HG02678 (cell line): ENCODE data around the gene LUZP2.

Experiments
- ATAC-seq: cut with Tn5 transposase; IDR thresholded peaks from one replicate; pipeline ENCODE4 v1.9.1; 2021; ENCODE audit warnings: mild to moderate bottlenecking, moderate library complexity; ENCODE audit not compliant: unreplicated experiment

Gene LUZP2

GRCh38 chr11:25065746-25066145 lies 568.9 kb downstream of the LUZP2 start:
- ATAC-seq = no peak

GRCh38 chr11:25066706-25067105 lies 569.9 kb downstream of the LUZP2 start:
- ATAC-seq = no peak

- no peak for ATAC-seq
These were observed 571.6 kb downstream of the LUZP2 start for GRCh38 chr11:25068451-25068850.

GRCh38 chr11:25094085-25094802 lies 597.4 kb downstream of the LUZP2 start:
- no peak for ATAC-seq

GRCh38 chr11:25119416-25119815 lies 622.6 kb downstream of the LUZP2 start:
- no peak for ATAC-seq
